PC-3 (cell line): ENCODE measurements around the gene ARFIP1.

Source experiments
- CTCF ChIP-seq: fragments of 300-600 bp; sonication (generic); conservative IDR thresholded peaks from 2 replicates; pipeline ENCODE4 v1.5.1; 2017; ENCODE audit warnings: antibody characterized with exemption, low read depth, mild to moderate bottlenecking, low read length
- EZH2 ChIP-seq: fragments of 300-600 bp; sonication (generic); IDR thresholded peaks from one replicate; pipeline ENCODE4 v1.6.1; 2017; ENCODE audit warnings: antibody characterized with exemption, mild to moderate bottlenecking, low read length; ENCODE audit not compliant: unreplicated experiment

- TF ChIP-seq EZH2 (no peak), CTCF (no peak)
Observed at GRCh38 chr4:152953514-152953913, 173.8 kb downstream of the ARFIP1 start.
